Frontal cortex (tissue), 4 donors: Measurements from ENCODE around the gene AGBL3. TPM values are rescaled to one million over a fixed set of nuclear protein-coding genes. Genes with fewer than 3 reads are reported as not detected.
"Not testable (repeated sequence)": the region's sequence is repeated elsewhere in the genome, so short reads cannot be mapped to it uniquely, and the experiment has no call there.

Experiments
- DNase-seq, 2 donors: peaks; one replicate each; pipeline ENCODE4 v3.0.0; 2012; ENCODE audit warnings: low spot score in 2 of 2
- FAIRE-seq: peaks from 2 replicates; lab custom pipeline; 2012; peaks lifted over from hg19 to GRCh38; lab: Jason Lieb, UNC
- total RNA-seq: library from RNA; depleted of rRNA; stranded (reverse); fragments of >200 nt; gene quantifications from one replicate; pipeline ENCODE4 v1.2.3, GENCODE V29; 2014
- donor health status: control.
- donor health status: control.
- donor health status: control.

Gene AGBL3
- total RNA-seq, 1 donor from 2014 or later: 8.2 TPM

GRCh38 chr7:135067017-135067416, 80.7 kb downstream of the AGBL3 start:
- FAIRE-seq, DNase-seq: not testable (repeated sequence)

GRCh38 chr7:135074096-135074495, 87.8 kb downstream of the AGBL3 start:
- FAIRE-seq: no peak
- no peak for DNase-seq

GRCh38 chr7:135074531-135074930, 88.2 kb downstream of the AGBL3 start:
- no peak for FAIRE-seq

GRCh38 chr7:135075716-135076115, 89.4 kb downstream of the AGBL3 start:
- no peak for DNase-seq
- FAIRE-seq: no peak

More at GRCh38 chr7:135074531-135074930, 88.2 kb downstream of the AGBL3 start:
- no peak for DNase-seq

- FAIRE-seq: no peak
- DNase-seq: no peak
Observed at GRCh38 chr7:135076882-135077281, 90.6 kb downstream of the AGBL3 start.

GRCh38 chr7:135077642-135078041, 91.3 kb downstream of the AGBL3 start:
- DNase-seq: no peak

GRCh38 chr7:135078051-135078450, 91.7 kb downstream of the AGBL3 start:
- DNase-seq (no peak), FAIRE-seq (no peak)

More at GRCh38 chr7:135077642-135078041, 91.3 kb downstream of the AGBL3 start:
- no peak for FAIRE-seq

GRCh38 chr7:135079068-135079467, 92.8 kb downstream of the AGBL3 start:
- FAIRE-seq (no peak), DNase-seq (no peak)

GRCh38 chr7:135083005-135083404, 96.7 kb downstream of the AGBL3 start:
- FAIRE-seq (no peak), DNase-seq (no peak)

GRCh38 chr7:135088566-135088965, 102.3 kb downstream of the AGBL3 start:
- FAIRE-seq (no peak), DNase-seq (no peak)

GRCh38 chr7:135091717-135092116, 105.4 kb downstream of the AGBL3 start:
- DNase-seq (no peak), FAIRE-seq (no peak)

- no peak for FAIRE-seq
Observed at GRCh38 chr7:135094472-135095237, 108.3 kb downstream of the AGBL3 start.

GRCh38 chr7:135095450-135095849, 109.1 kb downstream of the AGBL3 start:
- DNase-seq: no peak
- no peak for FAIRE-seq

More at GRCh38 chr7:135094472-135095237, 108.3 kb downstream of the AGBL3 start:
- no peak for DNase-seq

- DNase-seq (no peak), FAIRE-seq (no peak)
Observed at GRCh38 chr7:135098391-135098790, 112.1 kb downstream of the AGBL3 start.

- DNase-seq (no peak), FAIRE-seq (no peak)
Observed at GRCh38 chr7:135100856-135101255, 114.5 kb downstream of the AGBL3 start.

GRCh38 chr7:135102372-135102771, 116.1 kb downstream of the AGBL3 start:
- FAIRE-seq: no peak

GRCh38 chr7:135109562-135109961, 123.3 kb downstream of the AGBL3 start:
- FAIRE-seq (no peak), DNase-seq (no peak)

More at GRCh38 chr7:135102372-135102771, 116.1 kb downstream of the AGBL3 start:
- DNase-seq: no peak

- DNase-seq (no peak), FAIRE-seq (no peak)
Observed at GRCh38 chr7:135109976-135110375, 123.7 kb downstream of the AGBL3 start.

- DNase-seq (no peak), FAIRE-seq (no peak)
Observed at GRCh38 chr7:135111379-135111778, 125.1 kb downstream of the AGBL3 start.

- no peak for FAIRE-seq
- DNase-seq: no peak
Observed at GRCh38 chr7:135114622-135115021, 128.3 kb downstream of the AGBL3 start.

GRCh38 chr7:135117096-135117495, 130.8 kb downstream of the AGBL3 start:
- DNase-seq (no peak), FAIRE-seq (no peak)

- DNase-seq (no peak), FAIRE-seq (no peak)
Observed at GRCh38 chr7:135121868-135122267, 135.6 kb downstream of the AGBL3 start.
